ENCODE results near the gene WWP2.

WWP2 gene

GRCh38 chr16:69885722-69886121 lies 123.6 kb downstream of the WWP2 start:
- Histone ChIP-seq H3K27me3 (replicated peaks; ENCODE audit: insufficient read depth, low read length) (no peaks in the 10 kb centered on the region), H3F3A (ENCODE audit: insufficient read depth, low read length) (no peaks in the 10 kb centered on the region), H3K9ac (ENCODE audit: low read length) (no peak overlapping the region), H3K4me1 (ENCODE audit: low read length) (no peaks in the 10 kb centered on the region), H2AFZ (ENCODE audit: low read length) (no peak overlapping the region), H3K79me2 (ENCODE audit: low read length) (no peaks in the 10 kb centered on the region), H3K9me2 (replicated peaks; ENCODE audit: insufficient read depth, low read length) (no peaks in the 10 kb centered on the region), H3K36me3 (replicated peaks; ENCODE audit: insufficient read depth, low read length) (0 out of 2 replicates have a peak, but pooled peaks cover 3% of the 10 kb centered on the region), H3K4me2 (ENCODE audit: low read depth, low read length) (no peak overlapping the region), H4K20me1 (ENCODE audit: insufficient read depth, low read length) (no peaks in the 10 kb centered on the region), H3K4me3 (ENCODE audit: low read length) (no peak overlapping the region), H3K9me3 (replicated peaks; ENCODE audit: insufficient read depth, low read length) (no peaks in the 10 kb centered on the region), H3K27ac (ENCODE audit: low read length) (no peak overlapping the region)
- no peak for DNase-seq
- TF ChIP-seq EZH2phosphoT487 (IDR thresholded peaks at IDR 0.05; ENCODE audit: low read length) (no peak), CTCF (IDR thresholded peaks at IDR 0.05; ENCODE audit: low read length) (no peak), EZH2 (optimal IDR thresholded peaks at IDR 0.05; ENCODE audit: low read depth, low read length) (no peak)

GRCh38 chr16:69886726-69887125 lies 124.6 kb downstream of the WWP2 start:
- 0 out of 2 replicates have a peak, but pooled peaks cover 3% of the 10 kb centered on the region for H3K36me3 ChIP-seq (replicated peaks; ENCODE audit: insufficient read depth, low read length)
- no peaks in the 10 kb centered on the region for H4K20me1 ChIP-seq (ENCODE audit: insufficient read depth, low read length)
- no peak overlapping the region for H3K4me2 ChIP-seq (ENCODE audit: low read depth, low read length)
- H3K4me3 ChIP-seq (ENCODE audit: low read length) = no peak overlapping the region
- H3K79me2 ChIP-seq (ENCODE audit: low read length) = no peaks in the 10 kb centered on the region
- no peaks in the 10 kb centered on the region for H3F3A ChIP-seq (ENCODE audit: insufficient read depth, low read length)
- TF ChIP-seq EZH2 (optimal IDR thresholded peaks at IDR 0.05; ENCODE audit: low read depth, low read length) (no peak), CTCF (IDR thresholded peaks at IDR 0.05; ENCODE audit: low read length) (no peak), EZH2phosphoT487 (IDR thresholded peaks at IDR 0.05; ENCODE audit: low read length) (no peak)
- no peak overlapping the region for H2AFZ ChIP-seq (ENCODE audit: low read length)
- no peak overlapping the region for H3K9ac ChIP-seq (ENCODE audit: low read length)
- DNase-seq = no peak
- no peaks in the 10 kb centered on the region for H3K27me3 ChIP-seq (replicated peaks; ENCODE audit: insufficient read depth, low read length)
- H3K9me3 ChIP-seq (replicated peaks; ENCODE audit: insufficient read depth, low read length) = no peaks in the 10 kb centered on the region
- H3K4me1 ChIP-seq (ENCODE audit: low read length) = no peaks in the 10 kb centered on the region
- no peak overlapping the region for H3K27ac ChIP-seq (ENCODE audit: low read length)
- H3K9me2 ChIP-seq (replicated peaks; ENCODE audit: insufficient read depth, low read length) = no peaks in the 10 kb centered on the region

- Histone ChIP-seq H3K79me2 (ENCODE audit: low read length) (no peaks in the 10 kb centered on the region), H3K9me3 (replicated peaks; ENCODE audit: insufficient read depth, low read length) (no peaks in the 10 kb centered on the region), H3F3A (ENCODE audit: insufficient read depth, low read length) (no peaks in the 10 kb centered on the region), H3K9ac (ENCODE audit: low read length) (no peak overlapping the region), H3K4me3 (ENCODE audit: low read length) (no peak overlapping the region), H3K9me2 (replicated peaks; ENCODE audit: insufficient read depth, low read length) (no peaks in the 10 kb centered on the region), H3K27me3 (replicated peaks; ENCODE audit: insufficient read depth, low read length) (no peaks in the 10 kb centered on the region), H3K36me3 (replicated peaks; ENCODE audit: insufficient read depth, low read length) (0 out of 2 replicates have a peak, but pooled peaks cover 3% of the 10 kb centered on the region), H3K4me1 (ENCODE audit: low read length) (no peaks in the 10 kb centered on the region), H3K27ac (ENCODE audit: low read length) (no peak overlapping the region), H4K20me1 (ENCODE audit: insufficient read depth, low read length) (no peaks in the 10 kb centered on the region), H3K4me2 (ENCODE audit: low read depth, low read length) (no peak overlapping the region), H2AFZ (ENCODE audit: low read length) (no peak overlapping the region)
- TF ChIP-seq EZH2phosphoT487 (IDR thresholded peaks at IDR 0.05; ENCODE audit: low read length) (no peak), EZH2 (optimal IDR thresholded peaks at IDR 0.05; ENCODE audit: low read depth, low read length) (no peak), CTCF (IDR thresholded peaks at IDR 0.05; ENCODE audit: low read length) (no peak)
- DNase-seq = no peak
These were observed 126.0 kb downstream of the WWP2 start for GRCh38 chr16:69888005-69888590.

Measured in MM.1S (cell line).